Calu3 (cell line): ENCODE measurements around the gene DNAJB7. TPM values are rescaled to one million over a fixed set of nuclear protein-coding genes. Genes with fewer than 3 reads are reported as not detected.
"Not testable (repeated sequence)": the region's sequence is repeated elsewhere in the genome, so short reads cannot be mapped to it uniquely, and the experiment has no call there.

ENCODE experiments used
- BruUV-seq: library from RNA; stranded (reverse); fragments of 400-500 nt; replicated peaks from 2 replicates; lab custom pipeline; 2021; lab: Mats Ljungman, UMichigan
- CTCF ChIA-PET: fragments of 300-600 bp; sonication (Branson Sonifier 250); formaldehyde crosslinking; loops from one replicate; lab custom pipeline; 2022; ENCODE audit warnings: antibody characterized with exemption; lab: Charles Lee
- DNase-seq: peaks from one replicate; pipeline ENCODE4 v3.0.0; 2022
- H3K27ac Mint-ChIP-seq: one replicate; pipeline ENCODE4 v1.8.0; 2022; ENCODE audit warnings: mixed read lengths; ENCODE audit not compliant: unreplicated experiment
- H3K27me3 Mint-ChIP-seq: one replicate; pipeline ENCODE4 v1.8.0; 2022; ENCODE audit warnings: mixed read lengths; ENCODE audit not compliant: unreplicated experiment
- H3K36me3 Mint-ChIP-seq: one replicate; pipeline ENCODE4 v1.8.0; 2022; ENCODE audit warnings: mild to moderate bottlenecking, moderate library complexity, mixed read lengths; ENCODE audit not compliant: insufficient read depth, unreplicated experiment
- H3K4me1 Mint-ChIP-seq: one replicate; pipeline ENCODE4 v1.8.0; 2022; ENCODE audit warnings: mild to moderate bottlenecking, low read depth, mixed read lengths; ENCODE audit not compliant: unreplicated experiment
- H3K4me3 Mint-ChIP-seq: one replicate; pipeline ENCODE4 v1.8.0; 2022; ENCODE audit warnings: mild to moderate bottlenecking, low read depth, moderate library complexity, mixed read lengths; ENCODE audit not compliant: unreplicated experiment
- H3K9me3 Mint-ChIP-seq: one replicate; pipeline ENCODE4 v1.8.0; 2022; ENCODE audit warnings: low read depth, mixed read lengths; ENCODE audit not compliant: unreplicated experiment
- CTCF ChIP-seq: fragments of 200-600 bp; IDR thresholded peaks from one replicate; pipeline ENCODE4 v1.8.0; 2022; ENCODE audit warnings: antibody characterized with exemption; ENCODE audit not compliant: unreplicated experiment
- intact Hi-C: fragments of 100-400 bp; cut with micrococcal nuclease; formaldehyde crosslinking; loops from one replicate; pipeline ENCODE4 v1.10.0; 2022; ENCODE audit not compliant: unreplicated experiment
- total RNA-seq: library from RNA; stranded (reverse); gene quantifications from 2 replicates; pipeline ENCODE4 v1.2.3, GENCODE V29; 2022

DNAJB7 gene
- total RNA-seq, 1 experiment from 2014 or later, result not detected

DNA sequence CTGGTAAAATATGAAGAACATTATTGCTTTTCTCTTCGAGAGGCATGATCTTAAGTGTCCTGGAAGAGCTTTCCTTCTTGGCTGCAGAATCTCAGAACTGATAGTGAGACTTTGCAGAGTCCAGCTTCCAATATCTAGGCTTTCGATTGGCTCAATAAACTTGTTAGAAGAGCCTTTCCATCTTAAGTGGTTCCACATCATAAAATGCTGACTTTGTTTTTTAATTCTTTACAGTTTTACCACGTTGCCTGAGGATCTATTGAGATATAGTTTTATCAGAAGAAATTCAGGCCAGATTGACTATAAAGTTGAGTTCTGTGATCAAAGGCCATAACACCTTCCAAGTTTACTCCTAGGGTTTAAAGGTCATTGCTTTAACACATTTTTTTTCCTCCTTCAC, 15.6 kb upstream of the DNAJB7 start:
- BruUV-seq, result no TSS peak
- TF ChIP-seq CTCF, result no peak
- peaks cover 11% of the 10 kb centered on the region for H3K4me1 Mint-ChIP-seq
- no peaks in the 10 kb centered on the region for H3K9me3 Mint-ChIP-seq
- no peaks in the 10 kb centered on the region for H3K27me3 Mint-ChIP-seq
- DNase-seq, result no peak
- no peaks in the 10 kb centered on the region for H3K36me3 Mint-ChIP-seq
- H3K27ac Mint-ChIP-seq, result no peak overlapping the region
- intact Hi-C loops, result loop anchor here (5.0 kb wide), 1 partner anchor 230 kb away; no protein-coding TSS in a partner anchor
- no peak overlapping the region for H3K4me3 Mint-ChIP-seq
- CTCF ChIA-PET, result no interaction called here

DNA sequence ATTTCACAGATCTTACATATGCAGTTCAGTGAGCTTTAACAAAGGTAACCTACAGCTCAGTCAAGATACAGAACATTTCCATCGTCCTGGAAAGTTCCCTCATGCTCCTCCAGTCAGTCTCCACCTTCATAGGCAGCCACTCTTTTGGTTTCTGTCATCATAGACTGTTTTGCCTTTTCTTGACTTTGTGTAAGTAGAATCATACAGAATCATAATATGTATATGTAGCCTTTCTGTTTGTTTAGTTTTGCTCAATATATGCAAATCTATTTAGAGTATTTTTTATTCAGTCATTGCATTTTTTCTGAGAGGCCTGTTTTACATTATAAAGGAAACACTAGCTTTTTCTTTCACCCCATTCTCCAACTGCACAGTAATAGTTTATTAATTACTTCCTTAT, 15.0 kb upstream of the DNAJB7 start:
- no peaks in the 10 kb centered on the region for H3K9me3 Mint-ChIP-seq
- CTCF ChIA-PET, result no interaction called here

DNA sequence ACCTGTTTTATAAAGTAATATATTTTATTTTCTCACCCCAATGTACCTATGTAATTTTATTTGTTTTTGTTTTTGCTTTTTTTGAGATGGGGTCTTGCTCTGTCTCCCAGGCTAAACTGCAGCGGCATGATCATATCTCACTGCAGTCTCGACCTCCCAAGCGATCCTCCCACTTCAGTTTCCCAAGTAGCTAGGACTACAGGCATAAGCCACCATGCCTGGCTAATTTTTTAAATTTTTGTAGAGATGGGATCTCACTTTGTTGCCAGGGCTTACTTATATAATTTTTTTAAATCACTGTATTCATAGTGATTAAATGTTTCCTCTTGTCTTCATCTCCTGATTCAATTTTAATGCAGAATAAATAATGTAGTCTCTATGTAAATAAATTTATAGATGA, 13.2 kb upstream of the DNAJB7 start:
- CTCF ChIA-PET, result no interaction called here
- Mint-ChIP-seq H3K27me3 (no peaks in the 10 kb centered on the region), H3K4me3 (no peak overlapping the region), H3K36me3 (peaks cover 7% of the 10 kb centered on the region), H3K4me1 (peaks cover 11% of the 10 kb centered on the region), H3K9me3 (no peaks in the 10 kb centered on the region), H3K27ac (no peak overlapping the region)
- TF ChIP-seq CTCF, result no peak
- intact Hi-C loops, result loop anchor here (5.0 kb wide), 1 partner anchor 232 kb away; no protein-coding TSS in a partner anchor
- no TSS peak for BruUV-seq
- DNase-seq, result no peak

More for the DNA sequence above, 15.0 kb upstream of the DNAJB7 start:
- H3K36me3 Mint-ChIP-seq, result no peaks in the 10 kb centered on the region
- H3K27me3 Mint-ChIP-seq, result no peaks in the 10 kb centered on the region
- BruUV-seq, result no TSS peak
- TF ChIP-seq CTCF, result no peak
- intact Hi-C loops, result loop anchor here (5.0 kb wide), 1 partner anchor 230 kb away; no protein-coding TSS in a partner anchor
- DNase-seq, result no peak
- no peak overlapping the region for H3K4me3 Mint-ChIP-seq
- peaks cover 11% of the 10 kb centered on the region for H3K4me1 Mint-ChIP-seq
- H3K27ac Mint-ChIP-seq, result no peak overlapping the region

- Mint-ChIP-seq H3K4me3 (no peak overlapping the region), H3K9me3 (no peaks in the 10 kb centered on the region), H3K27ac (no peak overlapping the region), H3K36me3 (peaks cover 8% of the 10 kb centered on the region), H3K27me3 (no peaks in the 10 kb centered on the region), H3K4me1 (peaks cover 11% of the 10 kb centered on the region)
- no peak for DNase-seq
- TF ChIP-seq CTCF, result no peak
- intact Hi-C loops, result no loop called here
- CTCF ChIA-PET, result no interaction called here
- no TSS peak for BruUV-seq
These were observed 12.1 kb upstream of the DNAJB7 start for GRCh38 chr22:40874016-40874415.

GRCh38 chr22:40868379-40868778, 6.5 kb upstream of the DNAJB7 start:
- BruUV-seq, CTCF ChIA-PET, DNase-seq, intact Hi-C loops, H3K27me3 Mint-ChIP-seq, H3K4me1 Mint-ChIP-seq, H3K27ac Mint-ChIP-seq, H3K4me3 Mint-ChIP-seq, H3K9me3 Mint-ChIP-seq: not testable (repeated sequence)
- peaks cover 12% of the 10 kb centered on the region for H3K36me3 Mint-ChIP-seq
